ENCODE results near the gene ZC3H6.

DNA sequence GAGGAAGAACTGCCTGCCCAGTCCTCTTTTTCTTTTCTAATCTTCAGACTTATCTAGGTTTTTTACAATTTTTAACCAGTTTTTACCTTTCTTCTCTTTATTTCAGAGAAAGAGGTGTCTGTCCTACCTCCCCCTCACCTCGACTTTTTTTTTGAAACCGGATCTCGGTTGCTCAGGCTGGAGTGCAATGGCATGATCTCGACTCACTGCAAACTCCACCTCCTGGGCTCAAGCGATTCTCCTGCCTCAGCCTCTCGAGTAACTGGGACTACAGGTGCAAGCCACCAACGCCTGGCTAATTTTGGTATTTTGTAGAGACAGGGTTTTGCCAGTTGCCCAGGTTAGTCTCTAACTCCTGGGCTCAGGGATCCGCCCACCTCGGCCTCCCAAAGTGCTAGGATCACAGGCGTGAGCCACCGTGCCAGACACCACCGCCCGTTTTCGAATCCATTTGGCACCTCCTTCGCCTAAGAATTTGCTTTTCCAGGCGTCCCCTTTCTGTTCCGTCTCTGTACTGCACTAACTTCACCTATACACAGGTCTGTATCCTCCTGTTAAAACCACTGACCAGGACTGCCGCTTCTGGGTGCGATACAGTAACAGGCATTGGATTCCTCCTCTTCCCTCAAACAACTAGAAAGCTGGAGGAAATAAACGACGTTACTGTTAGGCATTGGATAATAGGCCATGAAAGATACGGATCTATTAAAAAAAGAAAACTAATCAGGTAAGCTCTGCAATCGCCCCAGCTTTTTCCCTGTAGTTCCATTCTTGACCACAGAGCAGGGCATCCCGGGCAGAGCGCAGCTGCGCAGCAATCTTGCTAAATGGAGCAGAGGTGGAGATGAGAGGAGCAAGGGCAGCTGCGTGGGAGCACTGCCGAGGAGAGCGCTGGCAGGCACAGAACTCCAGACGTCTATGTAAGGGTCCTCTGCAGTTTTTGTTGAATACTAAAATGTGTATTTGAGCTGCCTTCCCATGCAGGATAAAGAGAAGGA, 69.9 kb downstream of the ZC3H6 start:
- TF ChIP-seq EED (CRISPR knock-in tag; IDR thresholded peaks at IDR 0.05) (no peak), EZH2 (conservative IDR thresholded peaks at IDR 0.05; ENCODE audit: low read depth, low read length) (no peak), HOXA7 (CRISPR knock-in tag; IDR thresholded peaks at IDR 0.05) (no peak), ZNF253 (CRISPR knock-in tag; IDR thresholded peaks at IDR 0.05; ENCODE audit: borderline replicate concordance) (no peak), TRIM24 (CRISPR knock-in tag; IDR thresholded peaks at IDR 0.05) (no peak), MAZ (IDR thresholded peaks at IDR 0.05; ENCODE audit: borderline replicate concordance, low read depth, low read length) (no peak), MAZ (CRISPR knock-in tag; IDR thresholded peaks at IDR 0.05; ENCODE audit: low read depth) (no peak), CEBPG (CRISPR knock-in tag; IDR thresholded peaks at IDR 0.05) (no peak), SIN3A (IDR thresholded peaks at IDR 0.05; ENCODE audit: borderline replicate concordance, low read depth, low read length) (no peak), KDM3A (CRISPR knock-in tag; IDR thresholded peaks at IDR 0.05; ENCODE audit: low read depth) (no peak; the same call in 1 of the 2 replicates)
- TF ChIP-seq, protein P1, sequence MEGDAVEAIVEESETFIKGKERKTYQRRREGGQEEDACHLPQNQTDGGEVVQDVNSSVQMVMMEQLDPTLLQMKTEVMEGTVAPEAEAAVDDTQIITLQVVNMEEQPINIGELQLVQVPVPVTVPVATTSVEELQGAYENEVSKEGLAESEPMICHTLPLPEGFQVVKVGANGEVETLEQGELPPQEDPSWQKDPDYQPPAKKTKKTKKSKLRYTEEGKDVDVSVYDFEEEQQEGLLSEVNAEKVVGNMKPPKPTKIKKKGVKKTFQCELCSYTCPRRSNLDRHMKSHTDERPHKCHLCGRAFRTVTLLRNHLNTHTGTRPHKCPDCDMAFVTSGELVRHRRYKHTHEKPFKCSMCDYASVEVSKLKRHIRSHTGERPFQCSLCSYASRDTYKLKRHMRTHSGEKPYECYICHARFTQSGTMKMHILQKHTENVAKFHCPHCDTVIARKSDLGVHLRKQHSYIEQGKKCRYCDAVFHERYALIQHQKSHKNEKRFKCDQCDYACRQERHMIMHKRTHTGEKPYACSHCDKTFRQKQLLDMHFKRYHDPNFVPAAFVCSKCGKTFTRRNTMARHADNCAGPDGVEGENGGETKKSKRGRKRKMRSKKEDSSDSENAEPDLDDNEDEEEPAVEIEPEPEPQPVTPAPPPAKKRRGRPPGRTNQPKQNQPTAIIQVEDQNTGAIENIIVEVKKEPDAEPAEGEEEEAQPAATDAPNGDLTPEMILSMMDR (CRISPR knock-in tag; IDR thresholded peaks at IDR 0.05), result peak; percentile 45; the same call in 1 of the 2 replicates
